Mucosa of descending colon (tissue), 3 donors: ENCODE data around the gene PZP. TPM values are rescaled to one million over a fixed set of nuclear protein-coding genes. Genes with fewer than 3 reads are reported as not detected.
"Not testable (repeated sequence)": the region's sequence is repeated elsewhere in the genome, so short reads cannot be mapped to it uniquely, and the experiment has no call there.

Experiments
- ATAC-seq: fragments of 200-7000 bp; cut with Tn5 transposase; one replicate; pipeline ENCODE4 v1.9.1; 2020; ENCODE audit warnings: mild to moderate bottlenecking, moderate library complexity
- DNase-seq, 3 donors: peaks; one replicate each; pipeline ENCODE4 v3.0.0-alpha.2; 2020
- H3K36me3 ChIP-seq: fragments of 200-600 bp; one replicate; pipeline ENCODE4 v1.8.0; 2021; ENCODE audit warnings: low read depth, mild to moderate bottlenecking
- H3K4me1 ChIP-seq: fragments of 200-600 bp; one replicate; pipeline ENCODE4 v1.8.0; 2021; ENCODE audit warnings: low read depth, mild to moderate bottlenecking
- H3K4me3 ChIP-seq: fragments of 200-600 bp; one replicate; pipeline ENCODE4 v1.8.0; 2021; ENCODE audit warnings: mild to moderate bottlenecking
- H3K9me3 ChIP-seq: fragments of 200-600 bp; one replicate; pipeline ENCODE4 v1.8.0; 2021; ENCODE audit warnings: mild to moderate bottlenecking
- CTCF ChIP-seq: fragments of 200-600 bp; IDR thresholded peaks from one replicate; pipeline ENCODE4 v1.8.0; 2022; ENCODE audit warnings: antibody characterized with exemption, mild to moderate bottlenecking
- intact Hi-C, 2 donors: fragments of 100-400 bp; cut with DNase I in 1 of 2; cut with micrococcal nuclease in 1 of 2; formaldehyde crosslinking; loops; one replicate each; pipeline versions ENCODE4 v1.11.0 to v1.11.1; 2022; cut with DNase I, micrococcal nuclease
- long read RNA-seq, 2 donors: library from polyadenylated mRNA; unstranded; transcript quantifications; one replicate each; pipeline ENCODE4 v2.0.0, GENCODE V29; 2019 to 2021
- total RNA-seq, 3 donors: library from RNA; stranded (reverse); fragmentation: NEBNext Ultra II Directional in 2 of 3; extraction: Animal tissue kit (Norgen Biotek cat#: 25700) in 2 of 3; gene quantifications; one replicate each; pipeline versions ENCODE4 v1.2.1 to v1.2.4, GENCODE V29; 2021 to 2023
- donor health status: DM: no; HTN: no; CAD: no; lungs with moderate emphysema.
- donor health status: DM: no; HTN: no; CAD: no.
- donor health status: DM: no; HTN: yes; CAD: no.

The PZP gene
- under 1 TPM in 1 of 3 donors, not detected in 2; 0.07 TPM for total RNA-seq
- long read RNA-seq, donor 1, result 0 reads
- long read RNA-seq, donor 2, result 0 reads

- ATAC-seq (no peak), DNase-seq (no peak)
- Histone ChIP-seq H3K36me3 (no peaks in the 10 kb centered on the region), H3K4me3 (no peak within 1 kb of the TSS), H3K4me1 (no peaks in the 10 kb centered on the region), H3K9me3 (no peaks in the 10 kb centered on the region)
- TF ChIP-seq CTCF, result no peak
- intact Hi-C loops, result no loop called here
Observed at GRCh38 chr12:9208229-9208628, at the start of gene PZP. Gene PZP (minus strand): TSS chr12:9208395. CDS start chr12:9208341, 54 bp downstream.

GRCh38 chr12:9256758-9257405, 48.7 kb upstream of the PZP start:
- no peak overlapping the region for H3K4me3 ChIP-seq
- no peak for ATAC-seq
- no peak for TF ChIP-seq CTCF
- intact Hi-C loops, result no loop called here
- H3K4me1 ChIP-seq, result no peaks in the 10 kb centered on the region
- H3K36me3 ChIP-seq, result no peaks in the 10 kb centered on the region
- DNase-seq, result no peak
- no peaks in the 10 kb centered on the region for H3K9me3 ChIP-seq

DNA sequence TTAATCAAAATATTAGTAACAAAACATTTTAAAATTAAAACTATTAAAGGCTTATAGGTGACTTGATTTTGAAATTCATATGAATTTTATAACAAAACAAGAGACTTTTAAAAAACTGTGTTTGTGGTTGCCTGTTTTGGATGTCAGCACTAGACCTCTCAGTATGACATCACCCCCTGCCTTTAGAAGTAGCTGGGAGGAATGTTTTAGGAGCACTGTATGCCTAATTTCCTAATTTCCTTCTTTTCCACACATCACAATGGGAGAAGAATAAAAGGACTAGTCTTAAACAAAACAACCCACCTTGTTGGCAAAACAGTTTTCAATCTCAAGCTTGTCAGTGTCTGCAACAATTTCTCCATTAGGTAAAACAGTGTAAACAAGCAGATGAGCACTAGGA, 48.1 kb upstream of the PZP start:
- no peaks in the 10 kb centered on the region for H3K4me1 ChIP-seq
- ATAC-seq, result no peak
- H3K36me3 ChIP-seq, result no peaks in the 10 kb centered on the region
- intact Hi-C loops, result no loop called here
- DNase-seq, result no peak
- no peak for TF ChIP-seq CTCF
- H3K9me3 ChIP-seq, result no peaks in the 10 kb centered on the region
- no peak overlapping the region for H3K4me3 ChIP-seq

GRCh38 chr12:9255837-9256236, 47.6 kb upstream of the PZP start:
- Histone ChIP-seq H3K4me1 (no peaks in the 10 kb centered on the region), H3K4me3 (no peak overlapping the region), H3K36me3 (no peaks in the 10 kb centered on the region), H3K9me3 (no peaks in the 10 kb centered on the region)
- no peak for ATAC-seq
- DNase-seq, result no peak
- no peak for TF ChIP-seq CTCF
- intact Hi-C loops, result no loop called here

DNA sequence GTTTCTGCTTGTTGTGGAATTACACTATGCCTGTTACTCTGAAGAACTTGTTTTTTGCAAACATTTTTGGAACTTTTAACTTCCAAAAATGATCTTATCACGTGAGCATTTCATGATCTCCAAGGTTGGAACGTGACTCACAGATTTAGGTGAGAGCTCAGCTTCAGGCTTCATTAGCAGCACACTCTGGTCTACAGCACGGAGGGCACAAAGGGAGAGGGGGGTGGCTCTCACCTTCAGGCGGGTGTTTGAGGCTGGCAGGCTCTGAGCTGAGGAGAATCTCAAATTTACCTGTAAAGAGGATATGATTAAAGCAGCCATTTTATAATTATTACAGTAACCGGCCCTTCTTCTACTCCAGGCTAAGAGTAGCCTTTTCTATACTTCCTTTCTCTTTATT, 45.3 kb upstream of the PZP start:
- Histone ChIP-seq H3K9me3 (no peaks in the 10 kb centered on the region), H3K36me3 (no peaks in the 10 kb centered on the region), H3K4me1 (no peaks in the 10 kb centered on the region), H3K4me3 (no peak overlapping the region)
- no peak for DNase-seq
- TF ChIP-seq CTCF, result no peak
- no peak for ATAC-seq
- intact Hi-C loops, result no loop called here

DNA sequence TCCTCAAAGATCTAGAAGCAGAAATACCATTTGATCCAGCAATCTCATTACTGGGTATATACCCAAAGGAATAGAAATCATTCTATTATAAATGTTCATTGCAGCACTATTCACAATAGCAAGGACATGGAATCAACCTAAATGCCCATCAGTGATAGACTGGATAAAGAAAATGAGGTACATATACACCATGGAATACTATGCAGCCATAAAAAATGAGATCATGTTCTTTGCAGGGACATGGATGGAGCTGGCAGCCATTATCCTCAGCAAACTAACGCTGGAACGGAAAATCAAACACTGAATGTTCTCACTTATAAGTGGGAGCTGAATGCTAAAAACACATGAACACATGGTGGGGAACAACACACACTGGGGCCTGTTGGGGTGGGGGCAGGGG, 44.6 kb upstream of the PZP start:
- H3K4me3 ChIP-seq, H3K36me3 ChIP-seq, intact Hi-C loops, H3K4me1 ChIP-seq, DNase-seq, H3K9me3 ChIP-seq, ATAC-seq: not testable (repeated sequence)
